SK-N-SH (cell line): ENCODE data around the gene GANAB.

Experiments used
- CTCF ChIP-seq: fragments of 200-600 bp; sonication (generic); IDR thresholded peaks from 2 replicates; pipeline ENCODE4 v1.6.1; 2017; ENCODE audit warnings: antibody characterized with exemption, mild to moderate bottlenecking, moderate library complexity
- EP300 ChIP-seq, 2 experiments: IDR thresholded peaks; 2 replicates each; pipeline versions ENCODE4 v1.4.0 to v1.6.1; 2012; ENCODE audit warnings: borderline replicate concordance in 1 of 2, low read depth in 1 of 2, low read length in 1 of 2
- FOXM1 ChIP-seq: IDR thresholded peaks from 2 replicates; pipeline ENCODE4 v1.4.0; 2012; ENCODE audit warnings: low read depth, mild to moderate bottlenecking
- GATA2 ChIP-seq: sonication (generic); formaldehyde crosslinking; IDR thresholded peaks from 2 replicates; pipeline ENCODE4 v1.5.0; 2020; ENCODE audit warnings: mild to moderate bottlenecking, missing genetic modification reagents
- JUND ChIP-seq: IDR thresholded peaks from 2 replicates; pipeline ENCODE4 v1.4.0; 2012
- PBX3 ChIP-seq: IDR thresholded peaks from 2 replicates; pipeline ENCODE4; 2012
- POLR2AphosphoS5 ChIP-seq: IDR thresholded peaks from 2 replicates; pipeline ENCODE4 v1.6.1; 2012; ENCODE audit warnings: low read depth, low read length
- REST ChIP-seq: IDR thresholded peaks from 2 replicates; pipeline ENCODE4 v1.6.1; 2012; ENCODE audit warnings: mild to moderate bottlenecking, low read depth, low read length, moderate library complexity
- RXRA ChIP-seq: IDR thresholded peaks from 2 replicates; pipeline ENCODE4 v1.4.0; 2012; ENCODE audit warnings: low read depth, mild to moderate bottlenecking, borderline replicate concordance
- SIN3A ChIP-seq: IDR thresholded peaks from 2 replicates; pipeline ENCODE4 v1.6.1; 2012; ENCODE audit warnings: low read depth, mild to moderate bottlenecking, low read length, moderate library complexity, borderline replicate concordance
- TAF1 ChIP-seq: IDR thresholded peaks from 2 replicates; pipeline ENCODE4 v1.6.1; 2012; ENCODE audit warnings: low read depth, mild to moderate bottlenecking, low read length, moderate library complexity, borderline replicate concordance
- TEAD4 ChIP-seq: IDR thresholded peaks from 2 replicates; pipeline ENCODE4 v1.4.0; 2012; ENCODE audit warnings: mild to moderate bottlenecking, borderline replicate concordance; ENCODE audit not compliant: insufficient read depth
- ZBTB33 ChIP-seq: IDR thresholded peaks from 2 replicates; pipeline ENCODE4 v1.4.0; 2012; ENCODE audit warnings: low read depth, borderline replicate concordance

GRCh38 chr11:62644220-62644619 is 2.2 kb downstream of the GANAB start:
- no peak for TF ChIP-seq PBX3
- no peak for TF ChIP-seq CTCF
- TF ChIP-seq SIN3A, result no peak
- no peak for TF ChIP-seq REST
- no peak for TF ChIP-seq EP300 (IDR thresholded peaks at IDR 0.05; ENCODE audit: borderline replicate concordance in 1 of 2, low read depth in 1 of 2, low read length in 1 of 2)
- no peak for TF ChIP-seq TAF1
- TF ChIP-seq POLR2AphosphoS5, result no peak
- no peak for TF ChIP-seq ZBTB33
- TF ChIP-seq RXRA, result no peak
- no peak for TF ChIP-seq GATA2 (CRISPR knock-in tag)
- TF ChIP-seq JUND, result no peak
- TF ChIP-seq TEAD4, result no peak
- no peak for TF ChIP-seq FOXM1
